HG03460 (cell line): Measurements from ENCODE around the gene CLEC4F.

Experiments
- ATAC-seq: cut with Tn5 transposase; IDR thresholded peaks from one replicate; pipeline ENCODE4 v1.9.1; 2021; ENCODE audit not compliant: unreplicated experiment

The CLEC4F gene

DNA sequence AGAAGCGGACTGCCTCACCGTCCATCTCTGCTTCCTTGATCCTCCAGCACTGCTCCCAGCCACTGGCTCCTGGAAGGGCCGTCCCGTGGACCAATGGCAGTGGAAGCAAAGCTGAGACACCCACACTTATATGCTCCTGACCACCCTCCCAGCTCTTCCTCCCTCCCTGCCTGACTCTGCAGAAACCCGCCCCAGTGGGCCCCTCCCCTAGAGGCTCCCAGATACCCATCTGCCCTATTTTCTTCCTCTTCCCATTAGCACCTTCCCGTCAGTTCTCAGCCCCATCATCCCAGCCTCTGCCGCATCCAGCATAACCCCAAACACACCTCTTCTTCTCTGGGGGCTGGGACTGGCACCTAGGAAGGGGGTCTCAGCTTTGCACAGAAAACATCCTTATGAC is at the start of gene CLEC4F:
TSS of gene CLEC4F (minus strand) at position 101 of the 400 bp plus-strand sequence. CDS start at position 25, 76 bp downstream.
- no peak for ATAC-seq

DNA sequence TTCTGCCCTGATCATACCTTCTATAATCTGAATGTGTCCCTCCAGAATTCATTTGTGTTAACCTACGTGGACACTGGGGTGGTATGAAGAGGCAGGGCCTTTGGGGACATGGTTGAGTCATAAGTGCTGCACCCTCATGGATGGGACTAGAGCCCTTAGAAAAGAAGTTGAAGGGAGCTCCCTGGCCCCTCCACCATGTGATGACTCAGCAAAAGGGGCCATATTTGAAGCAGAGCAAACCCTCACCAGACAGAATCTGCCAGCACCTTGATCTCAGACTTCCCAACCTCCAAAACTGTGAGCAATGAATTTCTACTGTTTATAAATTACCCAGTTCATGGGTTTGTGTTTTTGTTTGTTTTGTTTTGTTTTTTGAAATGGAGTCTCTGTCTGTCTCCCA is 48.6 kb upstream of the CLEC4F start:
- no peak for ATAC-seq

DNA sequence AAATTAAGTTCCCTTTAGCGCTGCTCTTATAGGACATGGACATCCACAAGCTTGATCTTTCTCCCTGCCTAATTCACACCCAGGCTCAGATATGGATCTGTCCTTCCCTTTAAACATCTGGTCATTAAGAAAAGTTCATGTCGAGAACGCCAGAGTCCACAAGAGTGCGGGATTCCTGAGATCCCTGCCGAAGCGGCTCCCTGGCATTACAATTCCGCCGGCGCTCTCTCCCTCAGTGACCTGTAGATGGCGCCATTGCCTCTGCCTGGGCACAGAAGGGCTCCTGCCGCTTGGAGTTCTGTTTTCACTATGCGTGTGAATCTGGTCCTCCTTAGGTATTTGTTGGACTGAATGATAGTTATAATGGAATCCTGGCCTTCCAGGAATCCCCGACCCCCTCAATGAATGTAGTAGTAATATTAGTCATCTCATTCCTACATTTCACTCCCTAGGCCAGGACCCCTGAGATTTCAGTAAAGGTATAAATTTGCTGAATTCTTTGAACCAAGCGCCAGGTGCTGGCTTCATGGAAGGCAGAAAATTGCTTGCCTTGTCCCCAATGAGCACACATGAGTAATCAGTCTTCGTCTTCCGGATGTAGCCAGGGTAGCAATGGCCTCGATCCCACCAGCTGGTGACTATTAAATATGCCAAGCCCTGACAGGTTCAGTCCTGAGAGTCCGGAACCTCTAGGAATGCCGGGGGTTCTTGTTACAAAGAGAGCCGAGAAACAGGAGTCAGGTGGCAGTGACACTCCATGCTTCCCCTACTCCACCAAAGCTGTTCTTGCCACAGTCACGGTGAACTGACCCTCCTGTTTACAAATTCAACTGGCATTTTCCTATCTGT is 41.6 kb upstream of the CLEC4F start:
- no peak for ATAC-seq

DNA sequence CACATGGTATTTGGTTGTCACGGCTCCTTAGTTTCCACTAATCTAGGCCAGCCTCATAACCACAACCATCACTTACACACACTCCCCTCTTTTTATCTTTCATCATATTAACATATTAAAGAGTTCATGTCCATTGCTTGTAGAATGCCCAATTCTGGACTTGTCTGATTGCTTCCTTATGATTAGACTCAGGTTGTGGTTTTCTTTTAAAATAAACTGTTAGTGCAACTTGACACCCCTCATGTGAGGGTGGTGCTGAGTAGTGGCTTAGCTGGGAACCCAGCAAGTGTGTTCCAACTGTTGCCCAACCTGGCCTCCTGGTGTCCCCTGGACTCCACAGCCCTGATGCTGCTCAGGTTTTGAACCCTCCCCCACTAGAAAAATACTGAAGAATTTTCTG is 35.3 kb upstream of the CLEC4F start:
- ATAC-seq: no peak

DNA sequence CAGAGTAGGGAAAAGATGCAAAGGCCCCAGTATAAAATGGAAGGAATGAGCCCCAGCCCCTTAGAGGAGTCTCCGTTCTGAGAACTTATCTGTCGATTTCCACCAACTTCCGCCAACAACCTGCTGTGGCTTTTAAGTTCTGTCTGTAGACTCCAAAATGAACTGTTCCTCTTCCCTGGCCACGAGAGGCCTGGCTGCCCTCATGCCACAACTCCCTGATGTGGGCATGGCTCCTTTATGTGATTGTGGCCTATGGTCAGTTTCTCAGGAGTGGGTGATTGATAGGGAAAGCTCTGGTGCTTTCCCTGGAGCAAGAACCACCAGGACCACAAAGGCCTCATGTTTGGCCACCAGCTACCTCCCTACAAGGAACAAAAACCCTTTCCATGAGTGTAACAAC is 34.0 kb upstream of the CLEC4F start:
- ATAC-seq: no peak

DNA sequence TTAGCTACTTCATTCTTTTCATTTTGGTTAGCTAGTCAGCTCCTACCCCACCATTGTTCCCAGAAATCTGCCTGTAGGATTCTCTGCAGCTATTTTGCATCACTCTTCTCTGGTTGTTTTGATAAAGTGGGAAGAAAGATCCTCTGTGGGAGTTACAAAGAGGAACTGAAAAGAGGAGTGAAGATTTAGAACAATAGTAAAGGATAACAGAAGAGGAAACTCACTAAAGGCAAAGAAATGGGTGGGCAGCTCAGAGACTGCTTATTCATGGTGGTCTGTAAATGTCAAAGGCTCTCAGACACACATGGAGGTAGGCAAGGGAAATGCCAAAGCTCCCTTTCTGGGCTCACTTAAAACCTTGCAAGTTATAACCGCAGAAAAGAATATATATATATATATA is 32.4 kb upstream of the CLEC4F start:
- ATAC-seq: no peak

- ATAC-seq: no peak
Measured at GRCh38 chr2:70851704-70852103, 31.3 kb upstream of the CLEC4F start.

- no peak for ATAC-seq
Measured at GRCh38 chr2:70850925-70851324, 30.5 kb upstream of the CLEC4F start.

DNA sequence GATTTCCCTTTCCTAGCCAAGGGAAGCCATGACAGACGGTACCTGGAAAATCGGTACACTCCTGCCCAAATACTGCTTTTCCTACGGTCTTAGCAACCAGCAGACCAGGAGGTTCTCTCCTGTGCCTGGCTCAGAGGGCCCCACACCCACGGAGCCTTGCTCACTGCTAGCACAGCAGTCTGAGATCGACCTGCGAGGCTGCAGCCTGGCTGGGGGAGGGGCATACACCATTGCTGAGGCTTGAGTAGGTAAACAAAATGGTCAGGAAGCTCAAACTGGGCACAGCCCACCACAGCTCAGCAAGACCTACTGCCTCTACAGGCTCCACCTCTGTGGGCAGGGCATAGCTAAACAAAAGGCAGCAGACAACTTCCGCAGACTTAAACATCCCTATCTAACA is 22.0 kb upstream of the CLEC4F start:
- no peak for ATAC-seq

- ATAC-seq: no peak
Measured at GRCh38 chr2:70837980-70838925, 17.9 kb upstream of the CLEC4F start.

DNA sequence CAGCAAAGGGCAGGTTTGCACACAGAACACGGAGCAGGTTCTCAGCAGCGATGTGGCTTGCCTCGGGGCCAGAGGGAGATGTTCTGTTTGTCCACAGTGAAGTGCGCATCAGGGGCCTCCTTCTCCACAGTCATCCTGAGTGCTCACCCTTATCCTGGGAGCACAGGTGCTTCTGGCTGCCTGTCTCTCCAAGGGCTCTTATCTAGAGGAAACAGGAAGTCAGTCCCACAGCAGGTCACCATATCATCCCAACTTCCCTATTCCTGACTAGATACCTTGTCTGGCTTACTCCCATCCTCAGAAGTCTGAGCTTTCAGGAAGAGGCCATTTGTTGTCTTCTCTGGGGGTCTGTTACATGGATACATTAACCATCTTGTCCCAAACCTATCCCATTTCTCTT is 15.2 kb upstream of the CLEC4F start, which contains the start of gene CD207:
TSS of gene CD207 (minus strand) at position 174 of the 400 bp plus-strand sequence. CDS start at position 134, 40 bp downstream.
- no peak for ATAC-seq

GRCh38 chr2:70834881-70835280 is 14.5 kb upstream of the CLEC4F start:
- no peak for ATAC-seq

GRCh38 chr2:70834106-70834505 is 13.7 kb upstream of the CLEC4F start:
- ATAC-seq: no peak

DNA sequence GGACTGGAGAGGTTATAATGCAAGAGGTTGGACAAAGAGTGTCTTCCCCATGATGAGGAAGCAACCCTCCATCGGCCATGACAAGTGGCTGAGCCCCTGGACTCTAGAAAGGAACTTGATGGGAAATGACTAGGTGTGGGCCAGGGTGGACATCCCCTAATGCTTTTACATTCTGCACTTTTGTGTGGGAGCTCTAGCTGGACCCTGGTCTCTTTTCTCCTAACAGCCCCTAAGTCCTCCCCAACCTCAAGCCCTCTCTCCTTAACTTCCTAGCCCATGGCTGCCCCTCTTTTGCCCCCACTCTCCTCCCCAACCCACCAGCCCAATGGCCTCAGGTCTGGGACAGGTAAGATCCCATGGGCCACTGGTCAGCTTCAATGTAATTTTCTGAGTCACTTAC is 12.8 kb upstream of the CLEC4F start:
- no peak for ATAC-seq

- no peak for ATAC-seq
Measured at GRCh38 chr2:70832386-70832785, 12.0 kb upstream of the CLEC4F start.

DNA sequence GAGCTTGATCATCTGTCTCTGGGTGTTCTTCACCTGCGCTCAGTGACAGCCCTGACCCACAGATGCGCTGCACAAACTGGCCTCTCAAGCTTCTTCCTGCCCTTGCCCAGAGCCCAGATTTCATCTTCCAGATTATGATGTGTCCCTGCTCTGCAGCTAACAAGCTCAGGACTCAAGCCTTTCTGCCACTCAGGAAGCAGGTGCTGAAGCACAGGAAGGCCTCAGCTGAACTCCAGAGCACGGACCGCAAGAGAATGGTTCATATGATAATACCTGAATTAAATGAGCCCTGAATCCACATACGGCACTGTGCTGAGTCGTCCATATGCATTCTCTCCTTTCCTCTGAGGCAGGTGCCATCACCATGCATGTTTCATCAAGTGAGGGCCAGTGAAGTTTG is 11.5 kb upstream of the CLEC4F start:
- no peak for ATAC-seq

DNA sequence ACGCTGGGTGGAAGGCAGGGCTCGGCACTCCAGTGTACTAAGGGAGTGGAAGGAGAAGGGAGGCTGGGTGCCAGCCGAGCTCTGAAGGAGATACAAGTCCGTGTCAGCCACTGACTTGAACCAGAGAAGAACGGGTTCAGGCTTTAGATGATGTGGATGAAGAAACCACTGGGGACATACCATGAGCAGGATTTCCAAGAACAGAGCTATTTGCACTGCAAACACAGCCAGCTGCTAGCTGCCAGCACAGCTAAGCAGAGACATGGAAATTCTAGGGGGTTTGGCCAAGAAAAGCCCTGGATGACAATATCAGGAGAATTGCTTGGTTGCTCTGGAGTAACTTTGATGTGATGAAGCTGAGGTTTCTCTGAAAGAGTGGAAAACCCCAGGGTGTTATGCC is 10.0 kb upstream of the CLEC4F start:
- no peak for ATAC-seq

DNA sequence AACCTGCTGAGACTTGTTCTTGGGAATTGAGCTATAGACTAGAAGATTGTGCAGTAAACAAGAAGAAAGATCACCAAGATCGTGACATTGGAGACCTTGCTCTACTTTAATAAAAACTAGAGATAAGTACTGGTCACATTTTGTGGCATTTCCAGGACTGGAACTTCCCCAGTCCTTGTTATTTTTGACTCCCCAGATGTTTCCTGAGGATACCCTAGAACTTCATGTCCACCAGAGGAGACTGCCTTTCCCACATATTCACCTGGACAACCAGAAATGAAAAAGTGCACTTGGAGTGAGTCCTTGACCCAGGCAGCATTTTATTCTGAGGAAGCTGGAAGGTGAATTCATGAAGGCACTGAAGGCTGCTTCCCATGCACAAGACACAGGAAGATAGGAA is 9.5 kb upstream of the CLEC4F start:
- no peak for ATAC-seq

DNA sequence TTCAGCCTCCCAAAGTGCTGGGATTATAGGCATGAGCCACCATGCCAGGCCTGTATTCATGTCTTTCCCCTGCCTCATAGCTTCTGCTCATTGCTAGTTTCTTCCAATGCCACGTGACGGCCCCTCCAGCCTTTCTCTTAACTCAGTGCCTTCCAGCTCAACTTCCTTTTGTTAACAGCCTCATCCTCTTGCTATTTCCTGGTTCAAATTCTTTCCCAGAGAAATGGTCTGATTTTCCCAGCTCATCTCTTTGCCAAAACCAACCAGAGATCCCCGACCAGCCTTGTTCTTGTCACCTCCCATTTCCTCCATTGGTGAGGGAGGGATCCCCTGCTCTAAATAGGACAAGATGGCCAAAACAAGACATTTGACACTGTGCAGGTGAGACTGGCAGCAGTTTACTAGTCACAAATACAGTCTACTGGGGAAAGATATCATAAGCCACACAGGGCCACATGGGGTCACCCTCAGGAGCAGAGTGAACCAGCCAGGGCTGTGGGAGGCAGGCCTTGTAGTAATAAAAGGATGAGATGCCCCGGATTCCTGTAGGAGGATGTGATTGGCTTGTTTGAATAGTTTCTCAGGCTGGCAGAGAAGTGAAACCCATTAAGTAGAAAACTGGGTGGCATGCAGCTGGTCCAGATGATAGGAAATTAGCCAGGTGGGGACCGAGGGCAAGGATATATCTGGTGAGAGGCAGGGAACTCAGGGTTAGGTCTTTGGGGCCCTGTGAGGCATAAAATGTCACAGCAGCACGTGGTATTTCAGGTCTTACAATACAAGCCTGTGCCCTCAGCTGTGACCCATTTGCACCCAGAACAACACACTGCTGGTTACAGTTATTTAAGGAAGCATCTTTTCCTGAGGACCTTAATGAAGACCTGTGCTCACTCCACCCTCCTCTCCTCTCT is 8.8 kb upstream of the CLEC4F start:
- no peak for ATAC-seq

- no peak for ATAC-seq
Measured at GRCh38 chr2:70828115-70828514, 7.7 kb upstream of the CLEC4F start.

- ATAC-seq: no peak
Measured at GRCh38 chr2:70827388-70827787, 7.0 kb upstream of the CLEC4F start.
